ENCODE data around the gene TRPC6. TPM values are rescaled to one million over a fixed set of nuclear protein-coding genes. Genes with fewer than 3 reads are reported as not detected.

Gene TRPC6
- total and polyA plus RNA-seq, 9 of the 15 experiments (the other 6 are each of a cell fraction or from before 2014, with no cell fraction given), result not detected

DNA sequence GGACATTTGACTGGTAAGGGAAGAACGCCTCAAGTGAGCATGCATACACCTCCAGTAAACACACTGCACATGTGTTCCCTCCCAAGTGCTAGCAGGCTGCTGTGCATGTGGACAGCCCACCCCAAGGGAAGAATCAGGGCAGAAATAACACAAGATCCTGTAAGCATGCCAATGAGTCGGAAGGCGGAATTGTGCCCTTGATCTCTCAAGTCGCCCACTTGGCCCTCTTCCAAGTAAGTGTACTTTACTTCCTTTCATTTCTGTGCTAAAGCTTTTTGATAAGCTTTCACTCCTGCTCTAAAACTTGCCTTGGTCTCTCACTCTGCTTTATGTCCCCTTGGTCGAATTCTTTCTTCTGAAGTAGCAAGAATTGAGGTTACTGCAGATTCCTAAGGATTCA lies 139.6 kb downstream of the TRPC6 start (continued):
- TF ChIP-seq, protein P1, sequence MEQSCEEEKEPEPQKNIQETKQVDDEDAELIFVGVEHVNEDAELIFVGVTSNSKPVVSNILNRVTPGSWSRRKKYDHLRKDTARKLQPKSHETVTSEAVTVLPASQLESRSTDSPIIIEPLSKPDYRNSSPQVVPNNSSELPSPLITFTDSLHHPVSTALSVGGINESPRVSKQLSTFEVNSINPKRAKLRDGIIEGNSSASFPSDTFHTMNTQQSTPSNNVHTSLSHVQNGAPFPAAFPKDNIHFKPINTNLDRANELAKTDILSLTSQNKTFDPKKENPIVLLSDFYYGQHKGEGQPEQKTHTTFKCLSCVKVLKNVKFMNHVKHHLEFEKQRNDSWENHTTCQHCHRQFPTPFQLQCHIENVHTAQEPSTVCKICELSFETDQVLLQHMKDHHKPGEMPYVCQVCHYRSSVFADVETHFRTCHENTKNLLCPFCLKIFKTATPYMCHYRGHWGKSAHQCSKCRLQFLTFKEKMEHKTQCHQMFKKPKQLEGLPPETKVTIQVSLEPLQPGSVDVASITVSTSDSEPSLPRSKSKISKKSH (CRISPR knock-in tag; IDR thresholded peaks at IDR 0.05), result no peak

DNA sequence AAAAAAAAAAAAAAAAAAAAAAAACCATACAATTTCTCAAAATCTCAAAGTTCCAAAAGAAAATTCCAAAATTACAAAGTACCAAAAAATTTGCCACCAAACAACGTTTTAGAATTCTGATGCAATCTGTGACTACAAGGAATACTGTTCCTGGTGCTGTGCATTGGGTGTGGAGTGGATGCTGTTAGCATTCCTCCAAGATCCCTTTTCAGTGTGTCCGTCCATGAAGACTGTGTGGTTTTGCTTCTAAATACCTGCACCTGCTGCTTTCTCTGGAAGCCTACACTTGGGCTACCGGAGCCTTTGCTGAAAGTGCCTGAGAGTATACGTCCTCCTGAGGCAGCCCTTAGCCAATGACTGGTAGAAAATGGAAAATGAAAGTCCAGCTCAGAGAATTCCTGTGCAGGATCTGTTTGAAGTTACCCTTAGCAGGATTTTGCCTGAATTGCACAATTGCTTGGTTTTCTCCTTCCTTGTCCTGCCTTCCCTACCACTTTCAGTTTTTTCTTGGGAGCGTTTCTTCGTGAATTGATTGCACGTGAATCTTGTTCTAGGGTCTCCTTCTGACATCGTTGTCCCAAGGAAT lies 140.8 kb downstream of the TRPC6 start:
- no peak for DNase-seq (ENCODE audit: extremely low read depth in 1 of 4, low spot score in 3 of 4)
- H3K9me1 ChIP-seq (ENCODE audit: control insufficient read depth, insufficient read depth, low read length), result no peaks in the 10 kb centered on the region
- H4K20me1 ChIP-seq (replicated peaks; ENCODE audit: control insufficient read depth, insufficient read depth, low read length), result no peaks in the 10 kb centered on the region
- no peaks in the 10 kb centered on the region for H3K27me3 ChIP-seq (ENCODE audit: control insufficient read depth in 2 of 2, insufficient read depth in 2 of 2, low read length in 2 of 2)
- H3K9me3 ChIP-seq (replicated peaks; ENCODE audit: control insufficient read depth, insufficient read depth, low read depth, low read length), result no peaks in the 10 kb centered on the region
- TF ChIP-seq, protein P2, sequence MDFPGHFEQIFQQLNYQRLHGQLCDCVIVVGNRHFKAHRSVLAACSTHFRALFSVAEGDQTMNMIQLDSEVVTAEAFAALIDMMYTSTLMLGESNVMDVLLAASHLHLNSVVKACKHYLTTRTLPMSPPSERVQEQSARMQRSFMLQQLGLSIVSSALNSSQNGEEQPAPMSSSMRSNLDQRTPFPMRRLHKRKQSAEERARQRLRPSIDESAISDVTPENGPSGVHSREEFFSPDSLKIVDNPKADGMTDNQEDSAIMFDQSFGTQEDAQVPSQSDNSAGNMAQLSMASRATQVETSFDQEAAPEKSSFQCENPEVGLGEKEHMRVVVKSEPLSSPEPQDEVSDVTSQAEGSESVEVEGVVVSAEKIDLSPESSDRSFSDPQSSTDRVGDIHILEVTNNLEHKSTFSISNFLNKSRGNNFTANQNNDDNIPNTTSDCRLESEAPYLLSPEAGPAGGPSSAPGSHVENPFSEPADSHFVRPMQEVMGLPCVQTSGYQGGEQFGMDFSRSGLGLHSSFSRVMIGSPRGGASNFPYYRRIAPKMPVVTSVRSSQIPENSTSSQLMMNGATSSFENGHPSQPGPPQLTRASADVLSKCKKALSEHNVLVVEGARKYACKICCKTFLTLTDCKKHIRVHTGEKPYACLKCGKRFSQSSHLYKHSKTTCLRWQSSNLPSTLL (IDR thresholded peaks at IDR 0.05), result no peak
- TF ChIP-seq ZNF146 (CRISPR knock-in tag; IDR thresholded peaks at IDR 0.05; ENCODE audit: unreplicated experiment) (no peak), NCOR1 (IDR thresholded peaks at IDR 0.05) (no peak), CBX1 (IDR thresholded peaks at IDR 0.05; ENCODE audit: low read depth) (no peak), CBX5 (IDR thresholded peaks at IDR 0.05; ENCODE audit: borderline replicate concordance, low read depth) (no peak), ZNF174 (CRISPR knock-in tag; IDR thresholded peaks at IDR 0.05) (no peak), ZNF263 (CRISPR knock-in tag; IDR thresholded peaks at IDR 0.05; ENCODE audit: borderline replicate concordance) (no peak), BCOR (IDR thresholded peaks at IDR 0.05) (no peak), GTF2E2 (tag; IDR thresholded peaks at IDR 0.05) (no peak), KLF13 (tag; IDR thresholded peaks at IDR 0.05; ENCODE audit: borderline replicate concordance, low read depth) (no peak), MCM3 (IDR thresholded peaks at IDR 0.05) (no peak), ARID2 (IDR thresholded peaks at IDR 0.05) (no peak)
- TF ChIP-seq, protein P3, sequence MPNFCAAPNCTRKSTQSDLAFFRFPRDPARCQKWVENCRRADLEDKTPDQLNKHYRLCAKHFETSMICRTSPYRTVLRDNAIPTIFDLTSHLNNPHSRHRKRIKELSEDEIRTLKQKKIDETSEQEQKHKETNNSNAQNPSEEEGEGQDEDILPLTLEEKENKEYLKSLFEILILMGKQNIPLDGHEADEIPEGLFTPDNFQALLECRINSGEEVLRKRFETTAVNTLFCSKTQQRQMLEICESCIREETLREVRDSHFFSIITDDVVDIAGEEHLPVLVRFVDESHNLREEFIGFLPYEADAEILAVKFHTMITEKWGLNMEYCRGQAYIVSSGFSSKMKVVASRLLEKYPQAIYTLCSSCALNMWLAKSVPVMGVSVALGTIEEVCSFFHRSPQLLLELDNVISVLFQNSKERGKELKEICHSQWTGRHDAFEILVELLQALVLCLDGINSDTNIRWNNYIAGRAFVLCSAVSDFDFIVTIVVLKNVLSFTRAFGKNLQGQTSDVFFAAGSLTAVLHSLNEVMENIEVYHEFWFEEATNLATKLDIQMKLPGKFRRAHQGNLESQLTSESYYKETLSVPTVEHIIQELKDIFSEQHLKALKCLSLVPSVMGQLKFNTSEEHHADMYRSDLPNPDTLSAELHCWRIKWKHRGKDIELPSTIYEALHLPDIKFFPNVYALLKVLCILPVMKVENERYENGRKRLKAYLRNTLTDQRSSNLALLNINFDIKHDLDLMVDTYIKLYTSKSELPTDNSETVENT (CRISPR knock-in tag; IDR thresholded peaks at IDR 0.05), result no peak
- no peak for ATAC-seq
- H3K4me1 ChIP-seq (replicated peaks in 1 of 2; ENCODE audit: control insufficient read depth in 2 of 2, insufficient read depth in 2 of 2, low read length in 2 of 2), result no peaks in the 10 kb centered on the region
- intact Hi-C loops (cut with micrococcal nuclease), result no loop called here
- no peak overlapping the region for H3K27ac ChIP-seq (ENCODE audit: extremely low read depth, low read depth, low read length)
- 2% methylated on average over 8 of the region's 8 CpGs for WGBS (ENCODE audit: insufficient coverage, low coverage, missing lambda C conversion rate)
- ChIA-PET CTCF (ENCODE audit: low intra/inter-chr PET ratio) (no interaction called here), POLR2A (no interaction called here)
- no peak for FAIRE-seq
- BruUV-seq (replicated peaks), result no TSS peak
- H3K79me2 ChIP-seq (ENCODE audit: control insufficient read depth, insufficient read depth, low read length), result no peaks in the 10 kb centered on the region
- in situ Hi-C loops (cut with MboI), result no loop called here
- no peak overlapping the region for H2AFZ ChIP-seq (ENCODE audit: low read depth, low read length)
- no peak overlapping the region for H3K4me2 ChIP-seq (ENCODE audit: insufficient read depth, low read length)
- no peak overlapping the region for H3K4me3 ChIP-seq
- no peak overlapping the region for H3K9ac ChIP-seq (ENCODE audit: insufficient read depth in 1 of 2, low read depth in 2 of 2, low read length in 2 of 2)
- H3K36me3 ChIP-seq (ENCODE audit: control insufficient read depth, insufficient read depth, low read length), result no peaks in the 10 kb centered on the region

All from K562 (cell line).